Spleen (tissue), 7 donors: ENCODE data around the gene TENM3.

Source experiments
- CTCF ChIP-seq, 11 experiments: fragments of 200-600 bp in 7 of 11; fragments of 450-650 bp in 4 of 11; sonication (generic) in 4 of 11; IDR thresholded peaks in 8 of 11; conservative IDR thresholded peaks in 3 of 11; 1 replicate in 7 of 11; 2 replicates in 4 of 11; pipeline versions ENCODE4 v1.4.0 to v1.8.0; 2016 to 2021; ENCODE audit warnings: antibody characterized with exemption in 11 of 11, inconsistent platforms in 4 of 11, mild to moderate bottlenecking in 1 of 11
- POLR2AphosphoS5 ChIP-seq, 3 donors: sonication (generic); formaldehyde crosslinking; IDR thresholded peaks; one replicate each; pipeline ENCODE4 v1.5.1; 2017; ENCODE audit warnings: antibody characterized with exemption in 3 of 3
- donor health status: DM: no; HTN: no; CAD: no; lungs with moderate emphysema.
- donor health status: DM: no; HTN: no; CAD: no.
- donor health status: DM: no; HTN: no; CAD: no.

DNA sequence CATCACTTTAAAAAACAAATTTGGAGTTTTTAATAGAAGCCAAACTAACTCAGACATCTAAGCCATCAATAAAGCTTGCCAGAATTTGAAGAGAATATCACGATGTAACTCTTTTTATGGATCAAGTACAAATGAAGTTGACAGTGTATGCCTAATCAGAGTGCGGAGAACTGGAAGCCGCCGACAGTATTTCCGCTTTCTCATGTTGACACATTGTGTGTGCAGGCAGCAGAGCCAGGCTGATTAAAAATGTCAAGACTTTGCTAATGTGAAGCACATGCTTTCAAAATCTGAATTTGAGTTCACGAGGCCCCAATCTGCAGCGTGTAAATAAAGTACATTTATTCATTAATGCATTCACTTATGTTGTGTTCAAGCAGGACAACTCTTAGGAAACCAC, 161.2 kb downstream of the TENM3 start:
- TF ChIP-seq CTCF (IDR thresholded peaks at IDR 0.05 in 8 of 11, conservative IDR thresholded peaks at IDR 0.05 in 3 of 11): no peak
- TF ChIP-seq POLR2AphosphoS5 (IDR thresholded peaks at IDR 0.05): no peak
